H1 (cell line): ENCODE data around the gene GTF2B. TPM values are rescaled to one million over a fixed set of nuclear protein-coding genes. Genes with fewer than 3 reads are reported as not detected.
"Not testable (repeated sequence)": the region's sequence is repeated elsewhere in the genome, so short reads cannot be mapped to it uniquely, and the experiment has no call there.

Experiments
- CTCF ChIA-PET: fragments of 300-600 bp; sonication (Branson Sonifier 250); formaldehyde crosslinking; loops from one replicate; lab custom pipeline; 2021; ENCODE audit not compliant: partially characterized antibody; lab: Charles Lee
- POLR2A ChIA-PET: fragments of 300-600 bp; sonication (Branson Sonifier 250); formaldehyde crosslinking; loops from one replicate; lab custom pipeline; 2021; ENCODE audit warnings: inconsistent platforms; ENCODE audit not compliant: partially characterized antibody; lab: Charles Lee
- DNase-seq, 2 experiments: peaks; one replicate each; pipeline versions ENCODE4 v3.0.0 to v3.0.0-alpha.2; 2010 to 2022; ENCODE audit warnings: low spot score in 2 of 2, low read depth in 1 of 2, mixed read lengths in 1 of 2
- FAIRE-seq: peaks from 2 replicates; lab custom pipeline; 2011; peaks lifted over from hg19 to GRCh38; lab: Jason Lieb, UNC
- H2AFZ ChIP-seq: 2 replicates; pipeline ENCODE4 v1.8.1; 2012; ENCODE audit warnings: low read length, inconsistent platforms
- H2AK5ac ChIP-seq: 2 replicates; pipeline ENCODE4 v1.6.1; 2013; ENCODE audit warnings: low read depth, low read length
- H2BK120ac ChIP-seq: replicated peaks from 2 replicates; pipeline ENCODE3; 2013; ENCODE audit warnings: low read depth, low read length, inconsistent platforms
- H2BK12ac ChIP-seq: 2 replicates; pipeline ENCODE4 v1.6.1; 2013; ENCODE audit warnings: low read depth, low read length
- H2BK15ac ChIP-seq: 2 replicates; pipeline ENCODE4 v1.6.1; 2013; ENCODE audit warnings: low read length
- H2BK20ac ChIP-seq: 2 replicates; pipeline ENCODE4 v1.6.1; 2013; ENCODE audit warnings: low read length
- H2BK5ac ChIP-seq: 2 replicates; pipeline ENCODE4 v1.6.1; 2013; ENCODE audit warnings: low read depth, low read length
- H3K14ac ChIP-seq: 2 replicates; pipeline ENCODE4 v1.6.1; 2013; ENCODE audit warnings: inconsistent platforms; ENCODE audit not compliant: insufficient read length
- H3K18ac ChIP-seq: 2 replicates; pipeline ENCODE4 v1.6.1; 2013; ENCODE audit warnings: low read length; ENCODE audit errors: extremely low read depth
- H3K23ac ChIP-seq: 2 replicates; pipeline ENCODE4 v1.6.1; 2013; ENCODE audit warnings: inconsistent platforms; ENCODE audit not compliant: insufficient read length
- H3K23me2 ChIP-seq: 2 replicates; pipeline ENCODE4 v1.6.1; 2013; ENCODE audit warnings: low read depth, low read length
- H3K27ac ChIP-seq: 2 replicates; pipeline ENCODE4 v1.6.1; 2011; ENCODE audit warnings: low read depth, low read length, inconsistent platforms
- H3K27me3 ChIP-seq, 4 experiments: replicated peaks in 1 of 4; 1 replicate in 1 of 4; 2 replicates in 3 of 4; pipeline versions ENCODE4 v1.6.1 to v1.8.1; 2011 to 2013; ENCODE audit warnings: low read length in 3 of 4, mild to moderate bottlenecking in 3 of 4, inconsistent platforms in 2 of 4, mixed read lengths in 2 of 4, moderate library complexity in 1 of 4; ENCODE audit not compliant: control insufficient read depth in 3 of 4, insufficient read depth in 3 of 4; ENCODE audit errors: extremely low read depth in 1 of 4
- H3K36me3 ChIP-seq, 4 experiments: 2 replicates each; pipeline versions ENCODE4 v1.6.1 to v1.8.1; 2011 to 2013; ENCODE audit warnings: mild to moderate bottlenecking in 4 of 4, low read length in 3 of 4, moderate library complexity in 2 of 4, control low read depth in 1 of 4, inconsistent platforms in 1 of 4; ENCODE audit not compliant: insufficient read depth in 4 of 4, control insufficient read depth in 2 of 4
- H3K4ac ChIP-seq: replicated peaks from 2 replicates; pipeline ENCODE3; 2013; ENCODE audit warnings: low read length, low read depth, mixed read lengths, inconsistent platforms; ENCODE audit not compliant: insufficient read length
- H3K4me1 ChIP-seq, 4 experiments: replicated peaks in 1 of 4; 1 replicate in 1 of 4; 2 replicates in 3 of 4; pipeline versions ENCODE4 v1.6.1 to v1.8.1; 2011 to 2013; ENCODE audit warnings: low read length in 3 of 4, inconsistent platforms in 2 of 4, mixed read lengths in 1 of 4; ENCODE audit not compliant: insufficient read depth in 4 of 4, control insufficient read depth in 3 of 4
- H3K4me2 ChIP-seq, 2 experiments: 2 replicates each; pipeline versions ENCODE4 v1.6.1 to v1.8.1; 2011 to 2013; ENCODE audit warnings: low read depth in 2 of 2, low read length in 2 of 2, control low read depth in 1 of 2, inconsistent platforms in 1 of 2, mild to moderate bottlenecking in 1 of 2; ENCODE audit not compliant: insufficient read depth in 1 of 2
- H3K4me3 ChIP-seq, 4 experiments: fragments of 200-600, 300-600 bp in 1 of 4; sonication (generic), shearing (Covaris generic), sonication (Bioruptor Twin) in 1 of 4; 2 replicates each; pipeline versions ENCODE4 v1.5.1 to v1.8.1; 2011 to 2016; ENCODE audit warnings: low read length in 4 of 4, low read depth in 3 of 4, control low read depth in 2 of 4, inconsistent platforms in 2 of 4, mild to moderate bottlenecking in 2 of 4, mixed read lengths in 1 of 4, moderate library complexity in 1 of 4; ENCODE audit not compliant: insufficient read depth in 2 of 4; ENCODE audit errors: extremely low read depth in 1 of 4
- H3K56ac ChIP-seq: replicated peaks from 2 replicates; pipeline ENCODE3; 2013; ENCODE audit warnings: low read depth, mild to moderate bottlenecking, mixed read lengths, low read length, inconsistent platforms; ENCODE audit not compliant: insufficient read length
- H3K79me1 ChIP-seq: 2 replicates; pipeline ENCODE4 v1.6.1; 2013; ENCODE audit warnings: low read depth, low read length, control low read depth
- H3K79me2 ChIP-seq, 2 experiments: 2 replicates each; pipeline versions ENCODE4 v1.6.1 to v1.8.1; 2012 to 2013; ENCODE audit warnings: low read length in 2 of 2, mild to moderate bottlenecking in 2 of 2, inconsistent platforms in 1 of 2; ENCODE audit not compliant: insufficient read depth in 2 of 2, control insufficient read depth in 1 of 2
- H3K9ac ChIP-seq, 4 experiments: replicated peaks in 1 of 4; 1 replicate in 1 of 4; 2 replicates in 3 of 4; pipeline versions ENCODE4 v1.6.1 to v1.8.1; 2011 to 2013; ENCODE audit warnings: low read depth in 3 of 4, low read length in 3 of 4, control low read depth in 2 of 4, mild to moderate bottlenecking in 2 of 4, moderate library complexity in 2 of 4, inconsistent platforms in 1 of 4; ENCODE audit errors: extremely low read depth in 1 of 4
- H3K9me3 ChIP-seq, 2 experiments: 2 replicates each; pipeline versions ENCODE4 v1.6.1 to v1.8.1; 2012 to 2013; ENCODE audit warnings: mild to moderate bottlenecking in 2 of 2, moderate library complexity in 2 of 2, control low read depth in 1 of 2, inconsistent platforms in 1 of 2, low read depth in 1 of 2, low read length in 1 of 2, mixed read lengths in 1 of 2; ENCODE audit not compliant: insufficient read depth in 2 of 2
- H4K20me1 ChIP-seq, 2 experiments: replicated peaks in 1 of 2; 2 replicates each; pipeline versions ENCODE3 to v1.8.1; 2011 to 2013; ENCODE audit warnings: inconsistent platforms in 2 of 2, low read length in 2 of 2, mild to moderate bottlenecking in 1 of 2; ENCODE audit not compliant: insufficient read depth in 2 of 2, control insufficient read depth in 1 of 2
- H4K5ac ChIP-seq: 2 replicates; pipeline ENCODE4 v1.6.1; 2013; ENCODE audit warnings: low read length, low read depth, mixed read lengths, inconsistent platforms; ENCODE audit not compliant: insufficient read length
- H4K8ac ChIP-seq: 2 replicates; pipeline ENCODE4 v1.8.0; 2013; ENCODE audit warnings: mild to moderate bottlenecking, moderate library complexity, low read length, inconsistent platforms; ENCODE audit not compliant: insufficient read depth; ENCODE audit errors: extremely low read depth
- H4K91ac ChIP-seq: replicated peaks from 2 replicates; pipeline ENCODE3; 2013; ENCODE audit warnings: low read length, mixed read lengths, inconsistent platforms; ENCODE audit not compliant: insufficient read length
- WGBS, 2 experiments: shearing (Covaris generic) in 1 of 2; methylation state at CpG; one replicate each; pipeline versions ENCODE4 v1.1.6 to v1.1.7; 2013 to 2015; ENCODE audit warnings: low lambda C conversion rate in 2 of 2, mixed read lengths in 2 of 2, inconsistent platforms in 1 of 2, low coverage in 1 of 2, missing lambda C conversion rate in 1 of 2; ENCODE audit not compliant: insufficient replicate concordance in 2 of 2, insufficient coverage in 1 of 2, insufficient read length in 1 of 2; ENCODE audit errors: extremely low coverage in 1 of 2, missing lambda C conversion rate in 1 of 2; 5-methylcytosine and 5-hydroxymethylcytosine counted together
- polyA plus RNA-seq, 7 experiments: library from polyadenylated mRNA; depleted of rRNA in 3 of 7; stranded (reverse) in 5 of 7; unstranded in 2 of 7; fragments of >200 nt in 5 of 7; fragments of 200-250 nt in 2 of 7; gene quantifications; 1 replicate in 5 of 7; 2 replicates in 1 of 7; 4 replicates in 1 of 7; pipeline versions ENCODE4 v1.2.1 to v1.2.3, GENCODE V29; 2011 to 2013; ENCODE audit warnings: missing spikeins in 2 of 7, mixed read lengths in 2 of 7
- total RNA-seq: library from RNA; stranded (reverse); fragmentation: NEBNext Ultra II Directional; extraction: Animal tissue kit (Norgen Biotek cat#: 25700); gene quantifications from 2 replicates; pipeline ENCODE4 v1.2.1, GENCODE V29; 2021

The GTF2B gene
- total and polyA plus RNA-seq, 2 of the 8 experiments (the other 6 are each of a cell fraction or from before 2014, with no cell fraction given): 14.9 to 15.6 TPM

GRCh38 chr1:88880717-88881116 is 10.7 kb downstream of the GTF2B start:
- H3K23me2 ChIP-seq, H2BK20ac ChIP-seq, H3K18ac ChIP-seq, H2BK15ac ChIP-seq, H4K91ac ChIP-seq, H3K27me3 ChIP-seq, H3K79me1 ChIP-seq, H2BK12ac ChIP-seq, H3K4ac ChIP-seq, H3K9ac ChIP-seq, H3K27ac ChIP-seq, H3K4me2 ChIP-seq, FAIRE-seq, H3K36me3 ChIP-seq, H3K79me2 ChIP-seq, H3K4me3 ChIP-seq, H2BK120ac ChIP-seq, H2AK5ac ChIP-seq, H2BK5ac ChIP-seq, H3K4me1 ChIP-seq, H3K56ac ChIP-seq, DNase-seq, H4K5ac ChIP-seq, H3K23ac ChIP-seq, H4K20me1 ChIP-seq, H4K8ac ChIP-seq, H3K14ac ChIP-seq, H3K9me3 ChIP-seq, H2AFZ ChIP-seq: not testable (repeated sequence)
- CTCF ChIA-PET: interaction anchor here (0.7 to 1.0 kb wide), 6 partner anchors 9 to 381 kb away, joined by 3 to 7 read pairs (median 4); no protein-coding TSS in a partner anchor
- 94% methylated on average over 7 of the region's 8 CpGs; no CpG with 5 or more reads in 1 of the 2 experiments for WGBS, 2 experiments
- POLR2A ChIA-PET: interaction anchor here (1.1 kb wide), 1 partner anchor 10 kb away, joined by 4 read pairs; the partner anchor contains the start of gene GTF2B
